A549 (cell line): Measurements from ENCODE around the gene UTP18. TPM values are rescaled to one million over a fixed set of nuclear protein-coding genes. Genes with fewer than 3 reads are reported as not detected.

Source experiments
- ATAC-seq, 2 experiments: fragments of 200-7000 bp in 1 of 2; fragments of >200 bp in 1 of 2; cut with Nextera tagmentation in 1 of 2; cut with Tn5 transposase in 1 of 2; 3 replicates each; pipeline versions ENCODE4 v1.8.0 to v1.9.1; 2018 to 2020; ENCODE audit warnings: mild to moderate bottlenecking in 1 of 2, moderate library complexity in 1 of 2
- CTCF ChIA-PET: fragments of 300-600 bp; sonication (Branson Sonifier 250); formaldehyde crosslinking; extraction: SDS; loops from one replicate; lab custom pipeline; 2021; ENCODE audit warnings: antibody characterized with exemption, inconsistent platforms; lab: Yijun Ruan, JAX
- POLR2A ChIA-PET: fragments of 350-600 bp; formaldehyde crosslinking; extraction: SDS; loops from one replicate; lab custom pipeline; 2021; ENCODE audit warnings: antibody characterized with exemption, inconsistent platforms; lab: Yijun Ruan, JAX
- DNase-seq, 2 experiments: peaks; one replicate each; pipeline versions ENCODE4 v3.0.0 to v3.0.0-alpha.2; 2011 to 2016; ENCODE audit warnings: low read depth in 1 of 2, low spot score in 1 of 2
- FAIRE-seq: peaks from 2 replicates; lab custom pipeline; 2011; peaks lifted over from hg19 to GRCh38; lab: Jason Lieb, UNC
- H3K27ac ChIP-seq, 2 experiments: fragments of >200 bp; sonication (Bioruptor Twin); formaldehyde crosslinking; 3 replicates each; pipeline ENCODE4 v1.5.1; 2016 to 2017
- H3K4me1 ChIP-seq: fragments of >200 bp; sonication (Bioruptor Twin); formaldehyde crosslinking; 3 replicates; pipeline ENCODE4 v1.6.1; 2016
- H3K4me2 ChIP-seq: fragments of >200 bp; sonication (Bioruptor Twin); formaldehyde crosslinking; 3 replicates; pipeline ENCODE4 v1.6.1; 2016
- H3K4me3 ChIP-seq: fragments of >200 bp; sonication (Bioruptor Twin); formaldehyde crosslinking; 3 replicates; pipeline ENCODE4 v1.5.1; 2016
- H3K9me3 ChIP-seq: fragments of >200 bp; sonication (Bioruptor Twin); formaldehyde crosslinking; 3 replicates; pipeline ENCODE4 v1.6.1; 2016
- BHLHE40 ChIP-seq: IDR thresholded peaks from 2 replicates; pipeline ENCODE4 v1.6.1; 2012; ENCODE audit warnings: low read depth, low read length, inconsistent platforms
- CHD2 ChIP-seq: fragments of 150-350 bp; IDR thresholded peaks from 2 replicates; pipeline ENCODE4 v1.6.1; 2014; ENCODE audit warnings: low read length; ENCODE audit not compliant: partially characterized antibody
- CHD4 ChIP-seq: fragments of 200-600 bp; sonication (generic); IDR thresholded peaks from 2 replicates; pipeline ENCODE4 v1.6.1; 2016; ENCODE audit warnings: antibody characterized with exemption, mild to moderate bottlenecking, borderline replicate concordance
- EHMT2 ChIP-seq: fragments of 200-600 bp; sonication (generic); IDR thresholded peaks from 2 replicates; pipeline ENCODE4 v1.6.1; 2016; ENCODE audit warnings: antibody characterized with exemption, low read depth, mild to moderate bottlenecking, moderate library complexity
- ESRRA ChIP-seq: fragments of 150-350 bp; IDR thresholded peaks from 2 replicates; pipeline ENCODE4 v1.6.1; 2014; ENCODE audit warnings: mild to moderate bottlenecking, low read length, borderline replicate concordance
- FOSB ChIP-seq: fragments of 250-450 bp; sonication (Bioruptor Pico); IDR thresholded peaks from 2 replicates; pipeline ENCODE4 v1.5.0; 2020; ENCODE audit warnings: mild to moderate bottlenecking, moderate library complexity
- GATA3 ChIP-seq: IDR thresholded peaks from 2 replicates; pipeline ENCODE4 v1.6.1; 2012; ENCODE audit warnings: borderline replicate concordance
- HEYL ChIP-seq: fragments of 250-450 bp; sonication (Bioruptor Pico); IDR thresholded peaks from 2 replicates; pipeline ENCODE4 v1.8.0; 2021; ENCODE audit warnings: mild to moderate bottlenecking, moderate library complexity
- HOXB5 ChIP-seq: fragments of 250-450 bp; sonication (Bioruptor Pico); IDR thresholded peaks from 2 replicates; pipeline ENCODE4 v1.5.0; 2020; ENCODE audit warnings: mild to moderate bottlenecking, moderate library complexity
- JUNB ChIP-seq: fragments of >200 bp; sonication (Bioruptor Twin); formaldehyde crosslinking; IDR thresholded peaks from 2 replicates; pipeline ENCODE4 v1.6.1; 2016
- KDM1A ChIP-seq: fragments of 200-600 bp; sonication (generic); IDR thresholded peaks from 2 replicates; pipeline ENCODE4 v1.6.1; 2016; ENCODE audit warnings: low read depth, mild to moderate bottlenecking
- KDM5A ChIP-seq: fragments of 200-600 bp; sonication (generic); IDR thresholded peaks from 2 replicates; pipeline ENCODE4 v1.6.1; 2016; ENCODE audit warnings: antibody characterized with exemption, mild to moderate bottlenecking
- MAFK ChIP-seq: fragments of 450-650 bp; IDR thresholded peaks from 2 replicates; pipeline ENCODE4 v1.6.1; 2014; ENCODE audit not compliant: partially characterized antibody
- MAZ ChIP-seq: fragments of 150-350 bp; IDR thresholded peaks from 2 replicates; pipeline ENCODE4 v1.6.1; 2014; ENCODE audit warnings: antibody characterized with exemption, low read depth, low read length, borderline replicate concordance
- NFE2L2 ChIP-seq: fragments of 150-350 bp; conservative IDR thresholded peaks from 2 replicates; pipeline ENCODE4 v1.6.1; 2014; ENCODE audit warnings: low read length
- NPAS2 ChIP-seq: fragments of 250-450 bp; sonication (Bioruptor Pico); IDR thresholded peaks from 2 replicates; pipeline ENCODE4 v1.8.0; 2022; ENCODE audit warnings: mild to moderate bottlenecking, moderate library complexity, borderline replicate concordance
- NR3C1 ChIP-seq: fragments of >200 bp; sonication (Bioruptor Twin); formaldehyde crosslinking; IDR thresholded peaks from 3 replicates; pipeline ENCODE4 v1.6.1; 2017
- RAD21 ChIP-seq, 2 experiments: fragments of >200 bp in 1 of 2; sonication (Bioruptor Twin) in 1 of 2; formaldehyde crosslinking in 1 of 2; IDR thresholded peaks in 1 of 2; conservative IDR thresholded peaks in 1 of 2; 2 replicates in 1 of 2; 3 replicates in 1 of 2; pipeline ENCODE4 v1.6.1; 2012 to 2018; ENCODE audit warnings: inconsistent platforms in 1 of 2
- RCOR1 ChIP-seq: fragments of 150-350 bp; IDR thresholded peaks from 2 replicates; pipeline ENCODE4 v1.6.1; 2014; ENCODE audit warnings: antibody characterized with exemption, low read length, low read depth
- RNF2 ChIP-seq: fragments of 200-600 bp; sonication (generic); IDR thresholded peaks from 2 replicates; pipeline ENCODE4 v1.6.1; 2016; ENCODE audit warnings: low read depth, mild to moderate bottlenecking, antibody characterized with exemption, moderate library complexity, borderline replicate concordance
- SREBF2 ChIP-seq: fragments of 450-650 bp; IDR thresholded peaks from 2 replicates; pipeline ENCODE4 v1.6.1; 2014; ENCODE audit warnings: mild to moderate bottlenecking, moderate library complexity
- TFCP2L1 ChIP-seq: fragments of 250-450 bp; sonication (Bioruptor Pico); IDR thresholded peaks from 2 replicates; pipeline ENCODE4 v1.5.0; 2021; ENCODE audit warnings: mild to moderate bottlenecking
- USF2 ChIP-seq: fragments of 450-650 bp; IDR thresholded peaks from 2 replicates; pipeline ENCODE4 v1.6.1; 2014; ENCODE audit warnings: antibody characterized with exemption
- ZFP36 ChIP-seq: fragments of 450-650 bp; IDR thresholded peaks from 2 replicates; pipeline ENCODE4 v1.6.1; 2014; ENCODE audit warnings: borderline replicate concordance; ENCODE audit not compliant: partially characterized antibody
- ZSCAN20 ChIP-seq: fragments of 250-450 bp; sonication (Bioruptor Pico); IDR thresholded peaks from 2 replicates; pipeline ENCODE4 v1.8.0; 2022; ENCODE audit warnings: mild to moderate bottlenecking, moderate library complexity
- WGBS: methylation state at CpG from one replicate; pipeline ENCODE4 v1.1.6; 2017; ENCODE audit errors: missing lambda C conversion rate; 5-methylcytosine and 5-hydroxymethylcytosine counted together
- polyA plus RNA-seq, 4 experiments: library from polyadenylated mRNA; depleted of rRNA in 3 of 4; stranded (reverse); fragments of >200 nt; fragmentation: RNase III in 1 of 4; extraction: RNeasy Plus Mini Kit Qiagen cat#74134 plus additional on column Dnase treatment in 1 of 4; gene quantifications; 2 replicates in 3 of 4; 3 replicates in 1 of 4; pipeline ENCODE4 v1.2.3, GENCODE V29; 2011 to 2017
- TF ChIP-seq, protein P1 (sequence below): IDR thresholded peaks from 2 replicates; pipeline ENCODE4 v1.6.1; 2012
- TF ChIP-seq, protein P2 (sequence below): fragments of >200 bp; sonication (Bioruptor Twin); formaldehyde crosslinking; IDR thresholded peaks from 2 replicates; pipeline ENCODE4 v1.6.1; 2016
- TF ChIP-seq, protein P3 (sequence below): fragments of >200 bp; sonication (Bioruptor Twin); formaldehyde crosslinking; IDR thresholded peaks from 3 replicates; pipeline ENCODE4 v1.5.1; 2016

Gene UTP18
- polyA plus RNA-seq, 2 of the 4 experiments (the other 2 are of a cell fraction), result 79.1 to 96.7 TPM

- no peak for DNase-seq
- H3K9me3 ChIP-seq, result no peaks in the 10 kb centered on the region
- no peak for ATAC-seq
- FAIRE-seq, result no peak
- no peak overlapping the region for H3K27ac ChIP-seq
- H3K4me2 ChIP-seq, result no peak overlapping the region
- TF ChIP-seq NFE2L2 (no peak), HOXB5 (no peak), TFCP2L1 (no peak), KDM1A (no peak), CHD2 (no peak), ZSCAN20 (CRISPR knock-in tag) (no peak)
- TF ChIP-seq, protein P1, sequence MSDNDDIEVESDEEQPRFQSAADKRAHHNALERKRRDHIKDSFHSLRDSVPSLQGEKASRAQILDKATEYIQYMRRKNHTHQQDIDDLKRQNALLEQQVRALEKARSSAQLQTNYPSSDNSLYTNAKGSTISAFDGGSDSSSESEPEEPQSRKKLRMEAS, result no peak
- TF ChIP-seq, all 56 proteins: peak for 0
- POLR2A ChIA-PET, result no interaction called here
- CTCF ChIA-PET, result no interaction called here
- H3K4me1 ChIP-seq, result peaks cover 6% of the 10 kb centered on the region; the same call in 1 of the 3 replicates
- WGBS, result 97% methylated on average over 1 of the region's 1 CpG
- no peak overlapping the region for H3K4me3 ChIP-seq
These were observed 14.8 kb upstream of the UTP18 start for GRCh38 chr17:51245535-51245934.

DNA sequence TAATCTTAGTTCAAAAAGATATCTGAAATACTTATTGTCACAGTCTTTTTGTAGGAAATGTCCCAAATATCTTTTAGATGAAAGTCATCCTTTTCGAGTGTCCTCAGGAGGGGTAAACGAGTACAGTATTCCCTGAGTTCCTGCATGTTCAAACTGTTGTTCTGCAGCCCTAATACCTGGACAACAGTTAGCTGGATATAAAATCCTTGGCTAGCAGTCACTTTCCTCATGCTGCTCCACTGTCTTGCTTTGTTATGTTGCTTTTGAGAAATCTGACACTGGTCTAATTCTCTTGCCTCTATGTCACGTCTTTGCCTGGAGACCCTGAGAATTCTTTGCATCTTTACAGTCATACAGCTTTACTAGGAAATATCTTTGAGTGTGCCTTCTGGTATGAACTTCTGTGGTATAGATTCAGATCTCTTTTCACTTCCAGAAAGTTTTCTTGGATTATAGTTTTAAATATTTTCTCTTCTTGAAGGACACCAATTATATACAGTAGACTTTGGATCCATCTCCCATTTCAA lies 10.0 kb upstream of the UTP18 start:
- ChIA-PET CTCF (interaction anchor here (0.6 kb wide), 1 partner anchor 21 kb away, joined by 3 read pairs; no protein-coding TSS in a partner anchor), POLR2A (no interaction called here)
- Histone ChIP-seq H3K9me3 (no peaks in the 10 kb centered on the region), H3K4me3 (no peak overlapping the region), H3K27ac (no peak overlapping the region), H3K4me2 (no peak overlapping the region), H3K4me1 (peaks cover 14% of the 10 kb centered on the region)
- 93% methylated on average over 3 of the region's 3 CpGs for WGBS
- no peak for FAIRE-seq
- no peak for DNase-seq
- ATAC-seq, result no peak
- TF ChIP-seq CHD4 (no peak), NPAS2 (CRISPR knock-in tag) (no peak), KDM1A (no peak), FOSB (no peak), ESRRA (no peak), EHMT2 (no peak), USF2 (no peak), NR3C1 (no peak), HOXB5 (no peak), SREBF2 (no peak), RAD21 (conservative IDR thresholded peaks at IDR 0.05 in 1 of 2, IDR thresholded peaks at IDR 0.05 in 1 of 2) (no peak), KDM5A (no peak), BHLHE40 (no peak), ZFP36 (no peak), RCOR1 (no peak), MAFK (no peak)
- TF ChIP-seq, protein P2, sequence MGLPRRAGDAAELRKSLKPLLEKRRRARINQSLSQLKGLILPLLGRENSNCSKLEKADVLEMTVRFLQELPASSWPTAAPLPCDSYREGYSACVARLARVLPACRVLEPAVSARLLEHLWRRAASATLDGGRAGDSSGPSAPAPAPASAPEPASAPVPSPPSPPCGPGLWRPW, result no peak

DNA sequence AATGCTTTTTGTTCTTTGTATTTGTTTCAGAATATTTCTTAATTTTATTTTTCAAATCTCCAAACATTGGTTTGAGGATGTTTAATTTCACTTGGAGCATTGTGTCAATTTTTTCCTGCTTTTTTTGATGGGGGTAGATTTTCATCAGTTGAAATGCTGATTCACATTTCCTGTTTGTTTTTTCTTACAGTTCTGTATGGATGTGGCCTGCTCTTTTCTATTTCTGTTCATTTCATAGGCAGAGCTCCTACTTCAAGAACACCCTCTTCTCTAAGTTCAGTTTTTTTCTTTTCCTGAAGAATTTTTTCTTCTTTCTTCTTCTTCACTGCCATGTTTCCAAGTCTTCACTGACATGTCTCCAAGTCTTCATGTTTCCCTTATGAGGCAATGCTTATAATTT lies 9.3 kb upstream of the UTP18 start:
- TF ChIP-seq RNF2, result no peak
- no peak for TF ChIP-seq HEYL (CRISPR knock-in tag)
- no peak for TF ChIP-seq JUNB
- TF ChIP-seq, protein P3, sequence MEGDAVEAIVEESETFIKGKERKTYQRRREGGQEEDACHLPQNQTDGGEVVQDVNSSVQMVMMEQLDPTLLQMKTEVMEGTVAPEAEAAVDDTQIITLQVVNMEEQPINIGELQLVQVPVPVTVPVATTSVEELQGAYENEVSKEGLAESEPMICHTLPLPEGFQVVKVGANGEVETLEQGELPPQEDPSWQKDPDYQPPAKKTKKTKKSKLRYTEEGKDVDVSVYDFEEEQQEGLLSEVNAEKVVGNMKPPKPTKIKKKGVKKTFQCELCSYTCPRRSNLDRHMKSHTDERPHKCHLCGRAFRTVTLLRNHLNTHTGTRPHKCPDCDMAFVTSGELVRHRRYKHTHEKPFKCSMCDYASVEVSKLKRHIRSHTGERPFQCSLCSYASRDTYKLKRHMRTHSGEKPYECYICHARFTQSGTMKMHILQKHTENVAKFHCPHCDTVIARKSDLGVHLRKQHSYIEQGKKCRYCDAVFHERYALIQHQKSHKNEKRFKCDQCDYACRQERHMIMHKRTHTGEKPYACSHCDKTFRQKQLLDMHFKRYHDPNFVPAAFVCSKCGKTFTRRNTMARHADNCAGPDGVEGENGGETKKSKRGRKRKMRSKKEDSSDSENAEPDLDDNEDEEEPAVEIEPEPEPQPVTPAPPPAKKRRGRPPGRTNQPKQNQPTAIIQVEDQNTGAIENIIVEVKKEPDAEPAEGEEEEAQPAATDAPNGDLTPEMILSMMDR, result no peak
- TF ChIP-seq MAZ, result no peak
- TF ChIP-seq GATA3, result no peak
- no peak overlapping the region for H3K27ac ChIP-seq
- POLR2A ChIA-PET, result no interaction called here
- H3K4me2 ChIP-seq, result no peak overlapping the region
- CTCF ChIA-PET, result no interaction called here
- H3K4me1 ChIP-seq, result peaks cover 20% of the 10 kb centered on the region
- H3K9me3 ChIP-seq, result no peaks in the 10 kb centered on the region
- no peak overlapping the region for H3K4me3 ChIP-seq
- FAIRE-seq (no peak), ATAC-seq (no peak), DNase-seq (no peak)
